ENCODE measurements around the gene TOP1. TPM values are rescaled to one million over a fixed set of nuclear protein-coding genes. Genes with fewer than 3 reads are reported as not detected.

The TOP1 gene
- total RNA-seq, 1 experiment from 2014 or later, result 129 TPM

DNA sequence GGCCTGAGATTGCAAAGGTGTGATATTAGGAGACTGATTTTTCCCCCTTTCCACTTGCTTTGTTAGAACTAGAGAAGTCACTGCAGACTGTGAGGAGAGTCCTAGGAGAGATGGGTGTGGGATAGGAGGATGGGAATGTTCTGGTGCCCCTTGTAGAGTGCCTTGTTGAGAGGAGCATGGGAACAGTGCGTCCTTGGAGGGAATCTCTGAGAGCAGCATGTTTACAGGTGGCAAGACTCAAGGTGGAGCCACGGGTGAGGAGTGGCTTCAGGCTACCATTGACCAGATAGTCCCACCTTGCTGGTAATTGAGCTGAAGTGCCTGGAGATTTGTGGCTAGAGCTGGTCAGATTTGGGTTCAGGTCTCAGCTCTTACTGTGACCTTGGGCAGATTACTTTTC, 114.7 kb downstream of the TOP1 start:
- TF ChIP-seq, protein P1, sequence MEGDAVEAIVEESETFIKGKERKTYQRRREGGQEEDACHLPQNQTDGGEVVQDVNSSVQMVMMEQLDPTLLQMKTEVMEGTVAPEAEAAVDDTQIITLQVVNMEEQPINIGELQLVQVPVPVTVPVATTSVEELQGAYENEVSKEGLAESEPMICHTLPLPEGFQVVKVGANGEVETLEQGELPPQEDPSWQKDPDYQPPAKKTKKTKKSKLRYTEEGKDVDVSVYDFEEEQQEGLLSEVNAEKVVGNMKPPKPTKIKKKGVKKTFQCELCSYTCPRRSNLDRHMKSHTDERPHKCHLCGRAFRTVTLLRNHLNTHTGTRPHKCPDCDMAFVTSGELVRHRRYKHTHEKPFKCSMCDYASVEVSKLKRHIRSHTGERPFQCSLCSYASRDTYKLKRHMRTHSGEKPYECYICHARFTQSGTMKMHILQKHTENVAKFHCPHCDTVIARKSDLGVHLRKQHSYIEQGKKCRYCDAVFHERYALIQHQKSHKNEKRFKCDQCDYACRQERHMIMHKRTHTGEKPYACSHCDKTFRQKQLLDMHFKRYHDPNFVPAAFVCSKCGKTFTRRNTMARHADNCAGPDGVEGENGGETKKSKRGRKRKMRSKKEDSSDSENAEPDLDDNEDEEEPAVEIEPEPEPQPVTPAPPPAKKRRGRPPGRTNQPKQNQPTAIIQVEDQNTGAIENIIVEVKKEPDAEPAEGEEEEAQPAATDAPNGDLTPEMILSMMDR (IDR thresholded peaks at IDR 0.05; ENCODE audit: unreplicated experiment), result no peak
- DNase-seq, result no peak
- Mint-ChIP-seq H3K36me3 (ENCODE audit: insufficient read depth, unreplicated experiment) (peaks cover 7% of the 10 kb centered on the region), H3K27ac (ENCODE audit: unreplicated experiment) (no peak overlapping the region), H3K27me3 (ENCODE audit: unreplicated experiment) (no peaks in the 10 kb centered on the region), H3K4me1 (ENCODE audit: low read depth, unreplicated experiment) (peaks cover 34% of the 10 kb centered on the region), H3K9me3 (ENCODE audit: low read depth, unreplicated experiment) (no peaks in the 10 kb centered on the region), H3K4me3 (ENCODE audit: low read depth, unreplicated experiment) (no peak overlapping the region)
- CTCF ChIA-PET, result interaction anchor here (1.5 kb wide), 1 partner anchor 9 kb away, joined by 8 read pairs; no protein-coding TSS in a partner anchor
- intact Hi-C loops (cut with micrococcal nuclease; ENCODE audit: unreplicated experiment), result no loop called here
- BruUV-seq (replicated peaks), result no TSS peak

DNA sequence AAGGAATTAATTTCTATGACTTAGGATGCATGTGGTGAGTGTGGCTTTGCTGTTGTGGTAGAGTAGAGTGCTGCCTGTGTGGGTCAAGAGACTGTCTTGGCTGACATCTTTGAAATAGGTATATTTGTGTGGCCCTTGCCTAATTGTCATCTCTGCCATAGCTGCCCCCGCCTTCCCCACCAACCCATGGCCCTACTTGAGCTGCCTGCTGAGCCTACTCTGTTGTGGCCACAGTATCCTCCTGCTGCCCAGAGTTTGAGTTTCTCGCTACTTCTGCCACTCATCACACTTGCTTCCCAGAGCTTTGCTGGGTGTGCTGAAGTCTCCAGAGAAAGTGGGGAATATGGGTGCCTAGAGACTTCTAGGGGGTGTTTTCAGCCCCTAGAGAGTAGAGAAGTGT, 116.7 kb downstream of the TOP1 start:
- CTCF ChIA-PET, result interaction anchor here (1.4 kb wide), 1 partner anchor 195 kb away, joined by 4 read pairs; the partner anchor contains the start of gene LPIN3
- TF ChIP-seq, protein P1 (IDR thresholded peaks at IDR 0.05; ENCODE audit: unreplicated experiment), result no peak
- no peaks in the 10 kb centered on the region for H3K27me3 Mint-ChIP-seq (ENCODE audit: unreplicated experiment)
- no peak overlapping the region for H3K27ac Mint-ChIP-seq (ENCODE audit: unreplicated experiment)
- peaks cover 27% of the 10 kb centered on the region for H3K4me1 Mint-ChIP-seq (ENCODE audit: low read depth, unreplicated experiment)
- intact Hi-C loops (cut with micrococcal nuclease; ENCODE audit: unreplicated experiment), result no loop called here
- no peaks in the 10 kb centered on the region for H3K36me3 Mint-ChIP-seq (ENCODE audit: insufficient read depth, unreplicated experiment)
- no peak for DNase-seq
- H3K9me3 Mint-ChIP-seq (ENCODE audit: low read depth, unreplicated experiment), result peaks cover 5% of the 10 kb centered on the region
- no peak overlapping the region for H3K4me3 Mint-ChIP-seq (ENCODE audit: low read depth, unreplicated experiment)
- no TSS peak for BruUV-seq (replicated peaks)

DNA sequence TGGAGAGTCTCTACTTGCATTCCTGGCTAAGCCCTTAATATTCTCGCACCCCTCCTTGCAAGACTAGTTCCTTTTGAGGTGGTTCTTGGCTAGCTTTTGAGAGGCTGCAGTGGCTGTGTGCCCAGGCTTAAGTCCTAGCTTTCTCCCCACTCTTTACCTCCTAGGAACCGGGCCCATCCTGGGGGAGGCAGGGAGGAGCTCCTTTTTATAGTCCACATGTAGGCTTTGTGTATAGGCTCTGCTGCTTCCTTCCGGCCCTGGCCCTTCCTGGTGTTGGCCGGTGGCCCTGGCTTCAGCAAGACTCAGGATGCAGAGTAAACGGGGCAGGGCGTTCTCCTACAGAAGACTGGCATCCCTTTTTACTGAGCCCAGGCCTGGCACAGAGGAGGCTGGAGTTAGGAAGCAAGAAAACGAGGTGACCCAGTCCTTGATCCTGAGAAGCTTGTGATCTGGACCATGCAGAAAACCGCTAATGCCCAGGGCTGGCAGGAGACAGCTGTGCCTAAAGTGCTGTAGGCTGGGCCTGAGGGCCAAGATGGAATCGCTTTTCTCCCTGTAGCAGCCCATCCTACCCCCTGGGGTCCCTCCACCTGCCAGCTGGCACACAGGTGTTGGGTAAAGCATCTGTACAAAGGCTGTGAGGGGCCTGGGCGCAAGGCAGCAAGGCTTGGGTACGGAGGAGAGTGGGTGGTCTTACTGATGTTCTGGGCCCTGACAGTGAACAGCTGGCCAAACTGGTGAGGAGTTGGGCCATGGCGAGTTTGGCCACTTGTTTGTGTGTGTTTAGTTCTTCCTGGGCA, 117.4 kb downstream of the TOP1 start:
- Mint-ChIP-seq H3K36me3 (ENCODE audit: insufficient read depth, unreplicated experiment) (no peaks in the 10 kb centered on the region), H3K4me1 (ENCODE audit: low read depth, unreplicated experiment) (peaks cover 30% of the 10 kb centered on the region), H3K27me3 (ENCODE audit: unreplicated experiment) (no peaks in the 10 kb centered on the region), H3K4me3 (ENCODE audit: low read depth, unreplicated experiment) (no peak overlapping the region), H3K27ac (ENCODE audit: unreplicated experiment) (no peak overlapping the region), H3K9me3 (ENCODE audit: low read depth, unreplicated experiment) (peaks cover 5% of the 10 kb centered on the region)
- TF ChIP-seq, protein P1 (IDR thresholded peaks at IDR 0.05; ENCODE audit: unreplicated experiment), result no peak
- no TSS peak for BruUV-seq (replicated peaks)
- CTCF ChIA-PET, result interaction anchor here (1.4 kb wide), 1 partner anchor 194 kb away, joined by 4 read pairs; the partner anchor contains the start of gene LPIN3
- DNase-seq, result no peak
- intact Hi-C loops (cut with micrococcal nuclease; ENCODE audit: unreplicated experiment), result no loop called here

DNA sequence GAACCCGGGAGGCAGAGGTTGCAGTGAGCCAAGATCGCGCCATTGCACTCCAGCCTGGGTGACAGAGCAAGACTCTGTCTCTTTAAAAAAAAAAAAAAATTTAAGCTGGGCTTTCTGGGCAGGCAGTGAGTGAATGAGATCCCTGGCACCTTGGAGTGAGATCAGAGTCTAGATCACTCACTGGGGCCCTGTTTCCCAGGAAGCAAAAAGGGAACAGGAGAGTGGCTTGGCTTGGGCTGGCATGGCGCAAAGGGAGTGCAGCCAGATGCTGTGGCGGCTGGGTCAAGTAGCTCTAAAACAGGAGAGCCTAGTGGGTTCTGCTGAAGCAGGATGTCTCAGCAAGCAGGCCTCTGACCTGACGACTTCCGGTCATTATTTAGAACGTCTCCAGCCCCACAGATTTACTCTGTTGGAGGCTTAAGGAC, 119.2 kb downstream of the TOP1 start:
- TF ChIP-seq, protein P1 (IDR thresholded peaks at IDR 0.05; ENCODE audit: unreplicated experiment), result no peak
- Mint-ChIP-seq H3K27me3 (ENCODE audit: unreplicated experiment) (no peaks in the 10 kb centered on the region), H3K4me3 (ENCODE audit: low read depth, unreplicated experiment) (no peak overlapping the region), H3K4me1 (ENCODE audit: low read depth, unreplicated experiment) (peaks cover 21% of the 10 kb centered on the region), H3K9me3 (ENCODE audit: low read depth, unreplicated experiment) (peaks cover 5% of the 10 kb centered on the region), H3K27ac (ENCODE audit: unreplicated experiment) (no peak overlapping the region), H3K36me3 (ENCODE audit: insufficient read depth, unreplicated experiment) (no peaks in the 10 kb centered on the region)
- intact Hi-C loops (cut with micrococcal nuclease; ENCODE audit: unreplicated experiment), result no loop called here
- BruUV-seq (replicated peaks), result no TSS peak
- no peak for DNase-seq
- CTCF ChIA-PET, result no interaction called here

Data from Calu3 (cell line).